NT2/D1 (cell line): Measurements from ENCODE around the gene MYOZ3.

Experiments
- SUZ12 ChIP-seq: IDR thresholded peaks from 2 replicates; pipeline ENCODE4 v1.6.1; 2011; ENCODE audit not compliant: insufficient read length, insufficient read depth; ENCODE audit errors: extremely low read depth
- YY1 ChIP-seq: IDR thresholded peaks from 2 replicates; pipeline ENCODE4 v1.6.1; 2011; ENCODE audit not compliant: insufficient read length, insufficient read depth
- ZNF274 ChIP-seq: IDR thresholded peaks from 2 replicates; pipeline ENCODE4 v1.6.1; 2011; ENCODE audit warnings: mild to moderate bottlenecking, low read depth, low read length

- no peak for TF ChIP-seq ZNF274
- no peak for TF ChIP-seq YY1
- no peak for TF ChIP-seq SUZ12
These were observed 44.5 kb upstream of the MYOZ3 start for GRCh38 chr5:150616506-150616905.
